Epithelial cell of esophagus (primary cell): ENCODE results near the gene POLR3GL.

Experiments used
- DNase-seq: peaks from one replicate; pipeline ENCODE4 v3.0.0; 2010; ENCODE audit warnings: low read depth
- H3K4me3 ChIP-seq: 2 replicates; pipeline ENCODE4 v1.5.1; 2011; ENCODE audit warnings: mild to moderate bottlenecking, low read length, control low read depth
- CTCF ChIP-seq: IDR thresholded peaks from 2 replicates; pipeline ENCODE4 v1.5.1; 2011; ENCODE audit warnings: low read depth, mild to moderate bottlenecking, low read length, control low read depth, inconsistent platforms; ENCODE audit not compliant: insufficient read depth; ENCODE audit errors: missing control alignments

The POLR3GL gene

GRCh38 chr1:145992958-145993617 is 28.6 kb downstream of the POLR3GL start:
- no peak for TF ChIP-seq CTCF
- no peak for DNase-seq
- peak overlapping the region; percentile 99 for H3K4me3 ChIP-seq

GRCh38 chr1:145993618-145994390 is 29.3 kb downstream of the POLR3GL start:
- peak overlapping the region; percentile 99 for H3K4me3 ChIP-seq
- no peak for TF ChIP-seq CTCF
- DNase-seq = no peak

GRCh38 chr1:145994391-145995120 is 30.1 kb downstream of the POLR3GL start:
- H3K4me3 ChIP-seq = peak overlapping the region; percentile 99
- peak; percentile 49 for DNase-seq
- no peak for TF ChIP-seq CTCF

GRCh38 chr1:145995148-145995881 is 30.8 kb downstream of the POLR3GL start:
- DNase-seq = no peak
- TF ChIP-seq CTCF = no peak
- H3K4me3 ChIP-seq = peak overlapping the region; percentile 99

GRCh38 chr1:145995964-145996432 is 31.5 kb downstream of the POLR3GL start:
- no peak for TF ChIP-seq CTCF
- no peak for DNase-seq
- peak overlapping the region; percentile 99 for H3K4me3 ChIP-seq

GRCh38 chr1:145996433-145997015 is 32.0 kb downstream of the POLR3GL start, which contains the start of gene TXNIP:
Gene TXNIP, minus strand, starts transcription at chr1:145996579. Its CDS starts 313 bp downstream, at chr1:145996266.
- H3K4me3 ChIP-seq = peak within 1 kb of the TSS; percentile 99
- no peak for TF ChIP-seq CTCF

More at GRCh38 chr1:145996433-145997015, 32.0 kb downstream of the POLR3GL start, which contains the start of gene TXNIP:
- DNase-seq = peak; percentile 98
